ENCODE data around the gene ZBTB16. TPM values are rescaled to one million over a fixed set of nuclear protein-coding genes. Genes with fewer than 3 reads are reported as not detected.

The ZBTB16 gene
- polyA plus RNA-seq, 5 donors, result 3.1 to 9.9 (median 6.7) TPM

GRCh38 chr11:114202011-114202609 is 142.6 kb downstream of the ZBTB16 start:
- DNase-seq, result no peak

- no peak for DNase-seq
These were observed 147.6 kb downstream of the ZBTB16 start for GRCh38 chr11:114207096-114207495.

GRCh38 chr11:114208377-114208776 is 148.9 kb downstream of the ZBTB16 start:
- no peak for DNase-seq

- no peak for DNase-seq
These were observed 149.8 kb downstream of the ZBTB16 start for GRCh38 chr11:114209343-114209742.

GRCh38 chr11:114209904-114210303 is 150.4 kb downstream of the ZBTB16 start:
- DNase-seq, result no peak

GRCh38 chr11:114211444-114212121 is 152.1 kb downstream of the ZBTB16 start:
- DNase-seq, result no peak

GRCh38 chr11:114213622-114214021 is 154.1 kb downstream of the ZBTB16 start:
- no peak for DNase-seq

- DNase-seq, result no peak
These were observed 155.9 kb downstream of the ZBTB16 start for GRCh38 chr11:114215428-114215827.

GRCh38 chr11:114215871-114216795 is 156.6 kb downstream of the ZBTB16 start:
- DNase-seq, result no peak

GRCh38 chr11:114216796-114217180 is 157.3 kb downstream of the ZBTB16 start:
- DNase-seq, result no peak

- no peak for DNase-seq
These were observed 159.0 kb downstream of the ZBTB16 start for GRCh38 chr11:114218508-114218907.

GRCh38 chr11:114219559-114220349 is 160.2 kb downstream of the ZBTB16 start:
- DNase-seq, result no peak

GRCh38 chr11:114221037-114221436 is 161.5 kb downstream of the ZBTB16 start:
- no peak for DNase-seq

GRCh38 chr11:114225661-114226060 is 166.2 kb downstream of the ZBTB16 start:
- DNase-seq, result no peak

GRCh38 chr11:114226356-114226755 is 166.8 kb downstream of the ZBTB16 start:
- DNase-seq, result no peak

- no peak for DNase-seq
These were observed 169.2 kb downstream of the ZBTB16 start for GRCh38 chr11:114228435-114229411.

- no peak for DNase-seq
These were observed 170.7 kb downstream of the ZBTB16 start for GRCh38 chr11:114230031-114230704.

- no peak for DNase-seq
These were observed 173.0 kb downstream of the ZBTB16 start for GRCh38 chr11:114232400-114233059.

GRCh38 chr11:114233755-114234154 is 174.2 kb downstream of the ZBTB16 start:
- no peak for DNase-seq
